ENCODE results near the gene CYP24A1. TPM values are rescaled to one million over a fixed set of nuclear protein-coding genes. Genes with fewer than 3 reads are reported as not detected.

The CYP24A1 gene
- total RNA-seq, 6 experiments from 2014 or later, result not detected

- Histone ChIP-seq H3K9me3 (no peaks in the 10 kb centered on the region), H3K4me1 (no peaks in the 10 kb centered on the region), H3K4me3 (no peak overlapping the region), H3K27ac (no peak overlapping the region), H3K27me3 (no peaks in the 10 kb centered on the region), H3K36me3 (no peaks in the 10 kb centered on the region)
- no peak for DNase-seq
- no peak for TF ChIP-seq POLR2A (IDR thresholded peaks at IDR 0.05)
- TF ChIP-seq CTCF (IDR thresholded peaks at IDR 0.05), result no peak
- intact Hi-C loops (cut with DNase I), result no loop called here
- WGBS (ENCODE audit: insufficient coverage, low coverage, low lambda C conversion rate, missing lambda C conversion rate), result 55% methylated on average over 11 of the region's 16 CpGs
- no peak for ATAC-seq
Measured at GRCh38 chr20:54162378-54163009, 11.3 kb downstream of the CYP24A1 start.

- H3K4me3 ChIP-seq, result no peak overlapping the region
- WGBS (ENCODE audit: insufficient coverage, low coverage, low lambda C conversion rate, missing lambda C conversion rate), result 90% methylated on average over 4 of the region's 4 CpGs
- intact Hi-C loops (cut with DNase I), result no loop called here
- H3K9me3 ChIP-seq, result no peaks in the 10 kb centered on the region
- H3K27me3 ChIP-seq, result no peaks in the 10 kb centered on the region
- ATAC-seq, result no peak
- TF ChIP-seq POLR2A (IDR thresholded peaks at IDR 0.05) (no peak), CTCF (IDR thresholded peaks at IDR 0.05) (no peak)
- H3K27ac ChIP-seq, result no peak overlapping the region
- no peaks in the 10 kb centered on the region for H3K4me1 ChIP-seq
- H3K36me3 ChIP-seq, result no peaks in the 10 kb centered on the region
- DNase-seq, result no peak
Measured at GRCh38 chr20:54161821-54162149, 12.0 kb downstream of the CYP24A1 start.

- 60% methylated on average over 8 of the region's 9 CpGs for WGBS (ENCODE audit: insufficient coverage, low coverage, low lambda C conversion rate, missing lambda C conversion rate)
- intact Hi-C loops (cut with DNase I), result no loop called here
- ATAC-seq, result peak in 1 of 4 donors; percentile 23
- no peak for DNase-seq
- Histone ChIP-seq H3K4me1 (no peaks in the 10 kb centered on the region), H3K36me3 (no peaks in the 10 kb centered on the region), H3K4me3 (no peak overlapping the region), H3K9me3 (no peaks in the 10 kb centered on the region), H3K27me3 (no peaks in the 10 kb centered on the region), H3K27ac (no peak overlapping the region)
- TF ChIP-seq POLR2A (IDR thresholded peaks at IDR 0.05) (no peak), CTCF (IDR thresholded peaks at IDR 0.05) (no peak)
Measured at GRCh38 chr20:54161008-54161820, 12.6 kb downstream of the CYP24A1 start.

- no peaks in the 10 kb centered on the region for H3K4me1 ChIP-seq
- TF ChIP-seq POLR2A (IDR thresholded peaks at IDR 0.05), result no peak
- no peak for ATAC-seq
- no peak overlapping the region for H3K27ac ChIP-seq
- H3K36me3 ChIP-seq, result no peaks in the 10 kb centered on the region
- WGBS (ENCODE audit: insufficient coverage, low coverage, low lambda C conversion rate, missing lambda C conversion rate), result 78% methylated on average over 7 of the region's 7 CpGs
- no peaks in the 10 kb centered on the region for H3K27me3 ChIP-seq
- H3K9me3 ChIP-seq, result no peaks in the 10 kb centered on the region
- DNase-seq, result no peak
- H3K4me3 ChIP-seq, result no peak overlapping the region
- intact Hi-C loops (cut with DNase I), result no loop called here
Measured at GRCh38 chr20:54160065-54161007, 13.4 kb downstream of the CYP24A1 start.
